Adrenal gland (tissue), 12 donors: ENCODE results near the gene PNMT. TPM values are rescaled to one million over a fixed set of nuclear protein-coding genes. Genes with fewer than 3 reads are reported as not detected.
A peak's percentile ranks its signal among the peaks of the same experiment; 100 is the strongest.

Experiments
- DNase-seq, 7 donors: peaks; one replicate each; pipeline ENCODE4 v3.0.0-alpha.2; 2019 to 2020
- H3K27ac ChIP-seq, 5 donors: fragments of 200-600 bp; sonication (generic) in 4 of 5; 1 replicate in 3 of 5; 2 replicates in 2 of 5; pipeline versions ENCODE4 v1.5.1 to v1.8.0; 2016 to 2020; ENCODE audit warnings: mild to moderate bottlenecking in 1 of 5
- H3K27me3 ChIP-seq: fragments of 200-600 bp; 2 replicates; pipeline ENCODE4 v1.8.0; 2021
- H3K36me3 ChIP-seq, 2 donors: fragments of 200-600 bp; replicated peaks in 1 of 2; 1 replicate in 1 of 2; 2 replicates in 1 of 2; pipeline versions ENCODE4 v1.5.1 to v1.8.0; 2018 to 2022
- H3K4me1 ChIP-seq, 2 donors: fragments of 200-600 bp; replicated peaks in 1 of 2; 1 replicate in 1 of 2; 2 replicates in 1 of 2; pipeline versions ENCODE4 v1.5.1 to v1.8.0; 2018 to 2021
- H3K4me3 ChIP-seq, 4 donors: fragments of 200-600 bp; sonication (generic) in 3 of 4; one replicate each; pipeline ENCODE4 v1.5.1; 2016 to 2018
- H3K9me3 ChIP-seq, 3 donors: fragments of 200-600 bp; sonication (generic) in 1 of 3; replicated peaks in 1 of 3; 1 replicate in 2 of 3; 2 replicates in 1 of 3; pipeline versions ENCODE4 v1.5.1 to v1.8.0; 2016 to 2021
- POLR2A ChIP-seq, 2 donors: fragments of 450-650 bp; IDR thresholded peaks; one replicate each; pipeline ENCODE4 v1.6.1; 2017; ENCODE audit warnings: antibody characterized with exemption in 2 of 2, mild to moderate bottlenecking in 2 of 2, moderate library complexity in 1 of 2
- WGBS, 4 donors: extraction: QIAGEN DNeasy Blood & Tissue Kit in 2 of 4; methylation state at CpG; one replicate each; pipeline versions ENCODE4 v1.1.5 to v1.1.7; 2013 to 2017; 5-methylcytosine and 5-hydroxymethylcytosine counted together
- intact Hi-C, 2 donors: fragments of 100-400 bp; cut with DNase I; formaldehyde crosslinking; loops; one replicate each; pipeline versions ENCODE4 v1.14.1 to v1.15.0; 2022 to 2023
- polyA plus RNA-seq, 3 donors: library from polyadenylated mRNA; stranded (reverse); fragments of 200-250 nt in 2 of 3; fragments of 350-450 nt in 1 of 3; fragmentation: Illumina TruSeq in 1 of 3; extraction: RNeasy Lipid Tissue Mini Kit (QIAGEN cat#74804) in 1 of 3; gene quantifications; one replicate each; pipeline ENCODE4 v1.2.3, GENCODE V29; 2013 to 2014
- total RNA-seq, 9 donors: library from RNA; depleted of rRNA in 4 of 9; stranded (reverse); fragments of >200 nt in 4 of 9; fragments of 120-200 nt in 1 of 9; fragmentation: NEBNext Ultra II Directional in 1 of 9; extraction: Animal tissue kit (Norgen Biotek cat#: 25700) in 1 of 9; gene quantifications; one replicate each; pipeline versions ENCODE4 v1.1.0 to v1.2.4, GENCODE V29; 2013 to 2023
- TF ChIP-seq, protein P1 (sequence below), 6 experiments: fragments of 450-650 bp in 4 of 6; fragments of 200-600 bp in 2 of 6; sonication (generic) in 1 of 6; IDR thresholded peaks; 1 replicate in 5 of 6; 2 replicates in 1 of 6; pipeline versions ENCODE4 v1.5.1 to v1.8.0; 2016 to 2021; ENCODE audit warnings: antibody characterized with exemption in 6 of 6, mild to moderate bottlenecking in 2 of 6, moderate library complexity in 1 of 6
- donor health status: healthy with polysubstance abuse.
- donor health status: Bipolar disorder and iron deficiency.
- donor health status: DM: yes; HTN: yes; CAD: no.
- donor health status: DM: no; HTN: no; CAD: no.
- donor health status: DM: no; HTN: no; CAD: no.
- donor health status: DM: yes; HTN: yes; CAD: no.

Gene PNMT
- total and polyA plus RNA-seq, 12 donors = 0.47 to 593 (median 121) TPM; not detected in 1

DNA sequence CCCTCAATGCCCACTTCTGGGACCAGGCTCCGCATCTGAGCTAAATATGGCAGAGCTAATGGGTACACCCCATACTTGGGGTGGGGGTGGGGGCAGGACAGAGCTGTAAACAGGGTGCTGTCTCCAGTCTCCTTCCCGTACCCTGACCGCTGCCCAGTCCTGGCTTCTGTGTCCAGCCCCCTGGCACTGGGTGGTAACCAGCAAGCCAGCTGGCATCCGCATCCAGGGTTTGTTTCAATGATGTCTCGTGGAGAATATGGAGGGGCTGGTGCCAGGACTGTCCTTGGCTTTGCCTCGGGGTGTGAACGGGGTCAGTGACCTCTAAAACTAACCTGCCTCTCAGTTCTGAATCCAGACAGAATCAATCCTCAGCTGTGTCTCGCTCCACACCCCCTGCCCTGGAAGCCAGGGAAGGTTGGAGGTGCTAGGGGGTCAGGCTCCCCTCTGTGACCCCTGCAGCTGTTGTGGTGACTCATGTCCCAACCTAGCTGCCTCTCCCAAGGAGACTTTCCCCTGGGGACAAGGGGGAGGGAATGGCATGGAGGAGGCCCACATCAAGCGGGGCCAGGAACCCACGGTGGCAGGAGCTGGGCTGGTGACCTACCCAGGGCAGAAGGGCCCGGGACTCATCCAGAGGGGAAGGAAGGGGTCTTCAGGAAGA, 1.5 kb upstream of the PNMT start:
- peaks cover 19 to 30% of the 10 kb centered on the region in 2 donors for H3K4me1 ChIP-seq
- peaks cover 0 to 12% of the 10 kb centered on the region in 2 donors for H3K36me3 ChIP-seq
- H3K27me3 ChIP-seq = peaks cover 23% of the 10 kb centered on the region
- TF ChIP-seq, protein P1, sequence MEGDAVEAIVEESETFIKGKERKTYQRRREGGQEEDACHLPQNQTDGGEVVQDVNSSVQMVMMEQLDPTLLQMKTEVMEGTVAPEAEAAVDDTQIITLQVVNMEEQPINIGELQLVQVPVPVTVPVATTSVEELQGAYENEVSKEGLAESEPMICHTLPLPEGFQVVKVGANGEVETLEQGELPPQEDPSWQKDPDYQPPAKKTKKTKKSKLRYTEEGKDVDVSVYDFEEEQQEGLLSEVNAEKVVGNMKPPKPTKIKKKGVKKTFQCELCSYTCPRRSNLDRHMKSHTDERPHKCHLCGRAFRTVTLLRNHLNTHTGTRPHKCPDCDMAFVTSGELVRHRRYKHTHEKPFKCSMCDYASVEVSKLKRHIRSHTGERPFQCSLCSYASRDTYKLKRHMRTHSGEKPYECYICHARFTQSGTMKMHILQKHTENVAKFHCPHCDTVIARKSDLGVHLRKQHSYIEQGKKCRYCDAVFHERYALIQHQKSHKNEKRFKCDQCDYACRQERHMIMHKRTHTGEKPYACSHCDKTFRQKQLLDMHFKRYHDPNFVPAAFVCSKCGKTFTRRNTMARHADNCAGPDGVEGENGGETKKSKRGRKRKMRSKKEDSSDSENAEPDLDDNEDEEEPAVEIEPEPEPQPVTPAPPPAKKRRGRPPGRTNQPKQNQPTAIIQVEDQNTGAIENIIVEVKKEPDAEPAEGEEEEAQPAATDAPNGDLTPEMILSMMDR (IDR thresholded peaks at IDR 0.05) = no peak
- no peak for TF ChIP-seq POLR2A (IDR thresholded peaks at IDR 0.05)
- H3K27ac ChIP-seq = peak overlapping the region in 2 of 5 donors; percentile 29 to 74
- DNase-seq = peak in 6 of 7 donors; percentile 56 to 88 (median 72)
- intact Hi-C loops = no loop called here
- 25 to 38% (median 29%) methylated on average over 3 to 11 of the region's 11 CpGs for WGBS, 4 donors
- no peak overlapping the region for H3K4me3 ChIP-seq
- H3K9me3 ChIP-seq = no peaks in the 10 kb centered on the region

DNA sequence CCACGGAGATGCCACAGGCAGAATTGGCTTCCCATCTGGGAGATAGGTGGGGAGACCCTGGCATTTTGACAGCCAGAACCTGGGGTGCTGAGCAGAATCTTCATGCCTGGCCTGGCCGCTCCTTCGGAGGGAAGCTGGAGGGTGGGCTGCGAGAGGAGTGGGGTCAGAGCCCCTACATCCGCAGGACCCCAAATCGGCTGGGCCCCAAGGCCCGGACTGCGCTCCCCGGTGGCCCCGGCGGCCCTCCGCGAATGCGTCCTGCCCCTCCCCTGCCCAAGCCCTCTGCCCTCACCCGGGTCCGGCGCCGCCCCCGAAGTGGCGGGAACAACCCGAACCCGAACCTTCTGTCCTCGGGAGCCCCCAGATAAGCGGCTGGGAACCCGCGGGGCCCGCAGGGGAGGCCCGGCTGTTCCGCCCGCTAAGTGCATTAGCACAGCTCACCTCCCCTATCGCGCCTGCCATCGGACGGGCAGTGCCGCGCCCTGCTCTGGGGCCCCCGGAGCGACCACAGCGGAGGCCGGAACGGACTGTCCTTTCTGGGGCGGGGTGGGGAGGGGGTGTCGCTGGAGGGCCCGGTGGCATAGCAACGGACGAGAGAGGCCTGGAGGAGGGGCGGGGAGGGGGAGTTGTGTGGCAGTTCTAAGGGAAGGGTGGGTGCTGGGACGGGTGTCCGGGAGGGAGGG, 850 bp upstream of the PNMT start:
- intact Hi-C loops = no loop called here
- H3K27me3 ChIP-seq = peaks cover 23% of the 10 kb centered on the region
- peaks cover 19 to 30% of the 10 kb centered on the region in 2 donors for H3K4me1 ChIP-seq
- peak overlapping the region in 1 of 4 donors; percentile 47 for H3K4me3 ChIP-seq
- no peaks in the 10 kb centered on the region for H3K9me3 ChIP-seq
- 0 to 17% (median 13%) methylated on average over 3 to 49 of the region's 49 CpGs for WGBS, 4 donors
- peaks cover 0 to 7% of the 10 kb centered on the region in 2 donors for H3K36me3 ChIP-seq
- TF ChIP-seq, protein P1 (IDR thresholded peaks at IDR 0.05) = no peak
- TF ChIP-seq POLR2A (IDR thresholded peaks at IDR 0.05) = no peak
- DNase-seq = peak in 3 of 7 donors; percentile 46 to 91 (median 56)
- H3K27ac ChIP-seq = peak overlapping the region in 2 of 5 donors; percentile 29 to 74

DNA sequence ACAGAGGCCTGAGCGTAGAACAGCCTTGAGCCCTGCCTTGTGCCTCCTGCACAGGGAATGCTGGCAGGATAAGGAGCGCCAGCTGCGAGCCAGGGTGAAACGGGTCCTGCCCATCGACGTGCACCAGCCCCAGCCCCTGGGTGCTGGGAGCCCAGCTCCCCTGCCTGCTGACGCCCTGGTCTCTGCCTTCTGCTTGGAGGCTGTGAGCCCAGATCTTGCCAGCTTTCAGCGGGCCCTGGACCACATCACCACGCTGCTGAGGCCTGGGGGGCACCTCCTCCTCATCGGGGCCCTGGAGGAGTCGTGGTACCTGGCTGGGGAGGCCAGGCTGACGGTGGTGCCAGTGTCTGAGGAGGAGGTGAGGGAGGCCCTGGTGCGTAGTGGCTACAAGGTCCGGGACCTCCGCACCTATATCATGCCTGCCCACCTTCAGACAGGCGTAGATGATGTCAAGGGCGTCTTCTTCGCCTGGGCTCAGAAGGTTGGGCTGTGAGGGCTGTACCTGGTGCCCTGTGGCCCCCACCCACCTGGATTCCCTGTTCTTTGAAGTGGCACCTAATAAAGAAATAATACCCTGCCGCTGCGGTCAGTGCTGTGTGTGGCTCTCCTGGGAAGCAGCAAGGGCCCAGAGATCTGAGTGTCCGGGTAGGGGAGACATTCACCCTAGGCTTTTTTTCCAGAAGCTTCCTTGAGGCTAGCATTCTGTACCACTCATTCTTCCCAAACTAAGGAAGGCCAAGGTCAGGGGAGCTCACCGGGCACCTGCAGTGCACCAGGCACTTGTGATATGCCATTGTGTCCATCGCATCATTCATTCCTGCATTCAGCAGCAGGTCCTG, 1.9 kb downstream of the PNMT start:
- WGBS, 4 donors = 68 to 75% (median 69%) methylated on average over 8 to 23 of the region's 23 CpGs
- peaks cover 19 to 21% of the 10 kb centered on the region in 2 donors for H3K4me1 ChIP-seq

More for the DNA sequence above, 1.9 kb downstream of the PNMT start:
- intact Hi-C loops = loop anchor here in 1 of 2 donors (2.0 kb wide), 1 partner anchor 47 kb away; no protein-coding TSS in a partner anchor
- H3K36me3 ChIP-seq = no peaks in the 10 kb centered on the region
- H3K27ac ChIP-seq = peak overlapping the region in 1 of 5 donors; percentile 62
- no peak overlapping the region for H3K4me3 ChIP-seq
- H3K27me3 ChIP-seq = peaks cover 23% of the 10 kb centered on the region
- DNase-seq = peak in 1 of 7 donors; percentile 64
- TF ChIP-seq, protein P1 (IDR thresholded peaks at IDR 0.05) = no peak
- TF ChIP-seq POLR2A (IDR thresholded peaks at IDR 0.05) = no peak
- H3K9me3 ChIP-seq = no peaks in the 10 kb centered on the region
